Uterus (tissue), 2 donors: ENCODE measurements around the gene NPHP4.

ENCODE experiments used
- CTCF ChIP-seq, 4 experiments: fragments of 200-600 bp in 2 of 4; fragments of 450-650 bp in 2 of 4; sonication (generic) in 2 of 4; IDR thresholded peaks; one replicate each; pipeline ENCODE4 v1.5.1; 2016 to 2019; ENCODE audit warnings: antibody characterized with exemption in 4 of 4, mild to moderate bottlenecking in 2 of 4, moderate library complexity in 1 of 4
- POLR2A ChIP-seq, 2 donors: fragments of 450-650 bp; IDR thresholded peaks; one replicate each; pipeline ENCODE4 v1.6.1; 2016; ENCODE audit warnings: antibody characterized with exemption in 2 of 2, mild to moderate bottlenecking in 1 of 2, moderate library complexity in 1 of 2

- no peak for TF ChIP-seq CTCF (IDR thresholded peaks at IDR 0.05)
- no peak for TF ChIP-seq POLR2A (IDR thresholded peaks at IDR 0.05)
These were observed 21.3 kb upstream of the NPHP4 start for GRCh38 chr1:6013491-6013890.
